GM18519 (cell line): Measurements from ENCODE around the gene LRTM2.

ENCODE experiments used
- ATAC-seq: cut with Tn5 transposase; IDR thresholded peaks from one replicate; pipeline ENCODE4 v1.9.1; 2021; ENCODE audit warnings: mild to moderate bottlenecking, moderate library complexity; ENCODE audit not compliant: unreplicated experiment, low FRiP score

Gene LRTM2

GRCh38 chr12:1797011-1797901 lies 23.1 kb upstream of the LRTM2 start:
- ATAC-seq, result no peak

GRCh38 chr12:1797991-1798640 lies 22.2 kb upstream of the LRTM2 start:
- no peak for ATAC-seq

GRCh38 chr12:1798641-1799020 lies 21.7 kb upstream of the LRTM2 start:
- no peak for ATAC-seq

- no peak for ATAC-seq
These were observed 21.1 kb upstream of the LRTM2 start for GRCh38 chr12:1799051-1799881.

GRCh38 chr12:1799882-1800400 lies 20.4 kb upstream of the LRTM2 start:
- no peak for ATAC-seq

DNA sequence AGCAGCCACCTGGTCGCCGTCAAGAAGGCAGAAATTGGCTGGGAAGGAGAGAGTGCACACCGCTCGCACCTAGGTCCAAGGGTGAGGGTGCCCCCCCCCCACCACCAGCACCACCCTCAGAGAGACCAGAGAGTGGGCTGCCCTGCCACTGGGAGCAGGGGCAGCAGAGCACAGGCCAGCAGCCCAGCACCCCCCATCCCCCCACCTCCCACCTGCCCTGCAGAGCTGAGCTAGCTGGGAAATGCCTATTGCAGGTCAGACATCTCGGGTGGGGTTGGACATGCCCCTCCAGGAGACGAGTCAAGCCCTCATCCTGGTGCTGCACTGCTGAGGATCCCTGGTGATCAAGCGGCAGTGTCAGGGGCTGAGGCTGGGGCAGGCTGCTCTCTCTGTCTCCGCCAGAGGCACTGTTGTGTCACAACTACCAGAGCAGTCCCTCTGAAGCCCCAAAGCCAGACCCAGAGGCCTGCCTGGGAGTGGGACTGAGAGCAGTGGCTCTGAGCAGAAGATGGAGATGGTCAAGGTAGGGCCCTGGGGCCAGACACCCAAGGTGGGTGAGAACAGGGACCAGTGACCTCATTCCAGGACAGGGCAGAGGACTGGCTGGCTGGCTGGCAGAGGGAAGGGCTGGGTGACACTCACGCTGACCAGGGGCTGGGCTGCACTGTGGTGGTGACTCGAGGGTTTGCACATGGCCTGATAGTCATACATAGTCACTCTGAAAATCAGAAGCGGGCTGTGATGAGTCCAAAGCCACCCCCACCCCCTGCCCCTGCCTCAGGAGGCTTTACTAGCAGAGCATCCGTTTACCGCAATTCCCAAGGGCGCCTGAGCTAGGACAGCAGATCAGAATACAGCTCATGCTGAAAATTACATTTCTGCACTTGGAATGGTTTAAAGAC lies 19.7 kb upstream of the LRTM2 start:
- no peak for ATAC-seq

DNA sequence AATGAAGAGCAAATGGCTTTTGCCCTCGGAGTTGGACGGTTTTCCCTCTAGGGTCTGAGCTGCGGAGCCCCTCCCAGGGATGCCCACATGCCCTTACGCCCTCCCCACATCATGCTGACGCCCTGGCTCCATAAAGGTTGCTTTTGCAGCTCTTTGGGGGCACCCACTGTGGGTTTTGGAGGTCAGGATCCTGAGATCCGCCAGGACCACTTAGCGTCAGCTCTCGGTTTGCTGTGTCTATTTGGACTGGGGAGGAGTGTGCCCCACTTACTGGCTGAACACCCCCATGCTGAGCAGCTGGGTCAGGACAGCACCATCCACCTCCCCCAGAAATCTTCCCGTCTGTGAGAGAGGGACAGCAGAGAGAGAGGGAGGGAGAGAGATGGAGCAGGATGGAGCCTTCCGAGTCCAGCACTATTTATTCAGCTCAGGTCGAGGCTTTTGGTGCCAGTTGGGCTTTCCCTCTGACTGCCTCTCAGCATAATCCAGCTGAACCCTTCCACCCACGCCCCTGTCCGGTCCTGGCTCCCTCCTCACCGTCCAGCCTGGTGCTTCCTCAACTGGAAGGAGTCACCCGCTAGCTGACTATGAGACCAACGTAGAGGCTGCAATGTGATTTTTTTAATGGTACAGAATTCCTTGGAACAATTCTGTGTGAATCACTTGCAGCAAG lies 18.9 kb upstream of the LRTM2 start:
- no peak for ATAC-seq

DNA sequence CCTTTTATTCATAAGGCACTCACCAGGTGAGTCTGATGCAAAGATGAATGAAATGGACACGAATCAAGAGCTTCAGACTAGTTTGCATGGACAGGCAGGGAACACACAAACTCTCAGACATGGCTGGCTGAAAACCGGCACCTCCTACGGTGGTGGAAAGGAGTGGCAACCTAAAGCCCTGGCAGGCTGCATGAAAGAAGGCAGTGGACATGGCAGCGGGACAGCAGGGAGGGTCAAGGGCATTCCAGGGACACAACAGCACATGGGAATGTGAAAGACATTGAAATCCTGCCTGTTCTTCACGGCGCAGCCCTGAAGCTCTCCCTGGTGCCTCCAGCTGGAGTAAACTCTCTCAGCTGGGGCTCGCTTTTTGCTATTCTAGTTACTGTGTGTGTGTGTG lies 16.6 kb upstream of the LRTM2 start:
- no peak for ATAC-seq

DNA sequence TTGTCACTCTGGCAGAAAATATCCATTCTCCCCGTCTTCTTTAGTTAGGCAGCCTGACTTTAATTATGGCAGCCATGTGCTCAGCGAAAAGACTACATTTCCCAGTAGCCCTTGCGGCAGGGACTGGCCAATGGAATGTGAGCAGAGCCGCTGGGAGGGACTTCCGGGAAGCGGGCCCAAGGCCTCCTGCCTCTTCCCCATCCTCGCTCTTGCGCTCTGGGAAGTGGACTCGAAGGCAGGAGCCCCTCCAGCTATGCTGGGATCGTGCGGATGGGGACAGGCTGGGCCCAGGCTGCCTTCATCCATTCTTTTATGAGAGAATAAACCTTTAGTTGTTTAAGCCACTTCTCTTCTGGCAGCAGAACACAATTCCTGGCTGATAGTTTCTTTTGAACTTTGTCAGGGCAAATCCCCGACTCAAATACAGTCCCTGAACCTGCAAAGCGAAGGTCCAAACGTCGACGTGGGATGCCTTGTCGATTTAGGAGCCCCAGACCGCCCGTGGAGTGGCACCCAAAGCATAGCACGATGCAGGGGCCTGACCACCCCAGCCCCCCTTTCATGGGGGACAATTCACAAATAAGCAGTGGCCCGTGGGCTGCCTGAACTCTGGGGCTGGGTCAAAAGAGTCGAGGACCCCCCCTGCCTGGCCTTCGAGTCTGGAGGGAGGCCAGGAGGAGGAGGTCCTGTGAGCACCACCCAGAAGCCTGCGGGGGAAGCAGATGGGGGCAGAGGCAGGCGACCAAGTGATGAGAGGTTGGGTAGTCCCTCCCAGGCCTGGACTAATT lies 15.6 kb upstream of the LRTM2 start:
- ATAC-seq, result peak; percentile 78

- no peak for ATAC-seq
These were observed 14.8 kb upstream of the LRTM2 start for GRCh38 chr12:1805441-1806081.

DNA sequence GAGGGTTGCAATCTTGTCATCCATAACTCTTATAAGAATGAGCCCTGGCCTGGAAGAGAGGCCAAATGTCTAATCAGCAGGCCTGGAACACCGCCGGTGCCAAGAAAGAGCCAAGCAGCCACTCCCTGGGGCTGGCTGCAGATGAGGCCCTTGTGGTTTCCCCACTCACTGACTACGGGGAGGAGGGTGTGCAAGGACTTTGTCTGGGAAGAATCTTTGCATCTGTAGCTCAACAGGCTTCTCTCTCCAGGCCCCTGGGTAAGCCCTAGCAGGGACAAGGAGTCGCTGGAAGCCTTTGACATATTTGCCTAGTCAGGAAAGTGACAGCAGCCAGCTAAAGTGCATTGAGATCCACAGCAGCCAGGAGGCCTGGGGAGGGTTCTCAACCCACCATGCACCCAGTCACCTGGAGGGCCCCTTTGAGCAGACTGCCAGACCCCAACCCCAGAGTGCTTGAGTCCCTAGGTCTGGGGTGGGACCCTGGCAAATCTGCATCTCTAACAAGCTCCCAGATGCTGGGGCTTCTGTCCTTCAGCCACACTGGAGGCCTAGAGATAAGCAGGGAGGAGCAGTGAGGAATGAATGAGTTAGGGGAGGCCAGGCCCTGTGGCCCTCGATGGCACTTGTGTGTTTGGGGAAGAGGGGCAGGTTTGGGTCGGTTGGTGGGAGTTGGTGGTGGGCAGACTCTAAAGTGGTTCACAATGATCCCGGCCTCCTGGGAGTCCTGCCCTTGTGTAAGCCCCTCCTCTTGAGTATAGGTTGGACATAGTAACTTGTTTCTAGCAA lies 13.9 kb upstream of the LRTM2 start:
- ATAC-seq, result no peak

- ATAC-seq, result no peak
These were observed 13.1 kb upstream of the LRTM2 start for GRCh38 chr12:1807087-1807860.

DNA sequence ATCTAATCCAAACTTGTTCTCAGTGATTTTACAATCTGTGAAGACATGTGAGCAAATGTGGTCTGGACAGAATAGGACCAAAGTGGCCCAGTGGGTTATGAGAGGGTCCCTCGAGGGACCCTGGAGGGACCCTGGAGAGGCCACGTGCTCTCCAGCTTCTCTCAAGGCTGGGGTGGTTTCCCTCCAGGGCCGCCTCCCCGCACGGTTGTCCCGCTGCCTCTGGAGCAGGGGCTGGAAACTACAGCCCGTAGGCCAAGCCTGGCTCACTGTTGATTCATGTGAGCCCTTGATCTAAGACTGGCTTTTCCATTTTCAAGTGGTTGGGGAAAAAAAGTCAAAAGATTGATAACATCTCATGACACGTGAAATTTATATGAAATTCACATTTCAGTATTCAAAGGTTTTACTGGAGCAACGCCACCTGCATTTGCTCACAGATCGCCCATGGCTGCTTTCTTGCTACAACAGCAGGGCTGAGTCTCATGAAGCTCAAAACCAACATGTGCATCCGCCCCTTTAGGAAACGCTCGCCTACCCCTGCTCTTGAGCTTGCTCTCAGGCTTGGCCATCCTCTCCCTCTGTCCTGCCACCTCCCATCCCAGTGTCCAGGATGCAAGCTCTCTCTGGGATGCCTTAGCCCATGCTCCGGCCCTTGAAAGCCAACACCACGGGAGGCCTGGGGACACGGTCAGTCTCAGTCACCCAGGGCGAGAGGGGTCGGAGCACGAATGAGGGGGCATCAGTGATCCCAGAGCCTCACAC lies 12.1 kb upstream of the LRTM2 start:
- ATAC-seq, result no peak

GRCh38 chr12:1808798-1809480 lies 11.4 kb upstream of the LRTM2 start:
- ATAC-seq, result no peak

GRCh38 chr12:1809591-1810190 lies 10.7 kb upstream of the LRTM2 start:
- ATAC-seq, result no peak
